GM23338 (cell line): ENCODE results near the gene S100A12. TPM values are rescaled to one million over a fixed set of nuclear protein-coding genes. Genes with fewer than 3 reads are reported as not detected.

Experiments used
- ATAC-seq: fragments of 200-7000 bp; cut with Tn5 transposase; 3 replicates; pipeline ENCODE4 v1.9.1; 2020
- DNase-seq: peaks from one replicate; pipeline ENCODE4 v3.0.0-alpha.2; 2015; ENCODE audit warnings: low spot score
- H2AFZ ChIP-seq: fragments of 200-600 bp; sonication (generic); 2 replicates; pipeline ENCODE4 v1.8.0; 2016; ENCODE audit warnings: antibody characterized with exemption, mild to moderate bottlenecking, moderate library complexity
- H3F3A ChIP-seq: fragments of 200-600 bp; sonication (generic); replicated peaks from 2 replicates; pipeline ENCODE4 v1.8.0; 2017; ENCODE audit warnings: antibody characterized with exemption, mixed run types, low read depth
- H3K27ac ChIP-seq: fragments of 200-600 bp; sonication (generic); 2 replicates; pipeline ENCODE4 v1.6.1; 2016; ENCODE audit warnings: low read depth
- H3K27me3 ChIP-seq: fragments of 200-600 bp; sonication (generic); 2 replicates; pipeline ENCODE4 v1.8.0; 2016; ENCODE audit warnings: mild to moderate bottlenecking, mixed run types, moderate library complexity; ENCODE audit not compliant: insufficient read depth
- H3K36me3 ChIP-seq: fragments of 200-600 bp; sonication (generic); 2 replicates; pipeline ENCODE4 v1.8.0; 2016; ENCODE audit warnings: mild to moderate bottlenecking; ENCODE audit not compliant: insufficient read depth
- H3K4me1 ChIP-seq: fragments of 200-600 bp; sonication (generic); 2 replicates; pipeline ENCODE4 v1.8.0; 2016; ENCODE audit warnings: mild to moderate bottlenecking, moderate library complexity; ENCODE audit not compliant: insufficient read depth
- H3K4me2 ChIP-seq: fragments of 200-600 bp; sonication (generic); 2 replicates; pipeline ENCODE4 v1.7.1; 2017; ENCODE audit warnings: mixed run types
- H3K4me3 ChIP-seq: fragments of 200-600 bp; sonication (generic); 2 replicates; pipeline ENCODE4 v1.6.1; 2016; ENCODE audit warnings: mixed run types
- H3K79me2 ChIP-seq: fragments of 200-600 bp; sonication (generic); replicated peaks from 2 replicates; pipeline ENCODE4 v1.8.0; 2017; ENCODE audit warnings: mild to moderate bottlenecking; ENCODE audit not compliant: insufficient read depth
- H3K9me2 ChIP-seq: fragments of 200-600 bp; sonication (generic); 2 replicates; pipeline ENCODE4 v1.8.0; 2017; ENCODE audit not compliant: insufficient read depth
- H4K20me1 ChIP-seq: fragments of 200-600 bp; sonication (generic); replicated peaks from 2 replicates; pipeline ENCODE4 v1.8.0; 2017; ENCODE audit warnings: mild to moderate bottlenecking; ENCODE audit not compliant: insufficient read depth
- H3K27ac Mint-ChIP-seq: 2 replicates; pipeline ENCODE4 v1.8.0; 2020; ENCODE audit warnings: inconsistent platforms, mild to moderate bottlenecking, moderate library complexity, mixed read lengths
- H3K27me3 Mint-ChIP-seq: 3 replicates; pipeline ENCODE4 v1.8.0; 2022; ENCODE audit warnings: low read depth, mild to moderate bottlenecking, moderate library complexity, mixed read lengths, inconsistent platforms; ENCODE audit not compliant: insufficient read depth, poor library complexity
- H3K36me3 Mint-ChIP-seq: 3 replicates; pipeline ENCODE4 v1.8.0; 2021; ENCODE audit warnings: low read depth, mild to moderate bottlenecking, inconsistent platforms, moderate library complexity, mixed read lengths
- H3K4me1 Mint-ChIP-seq: 3 replicates; pipeline ENCODE4 v1.8.0; 2020; ENCODE audit warnings: mild to moderate bottlenecking, inconsistent platforms, mixed read lengths
- H3K4me3 Mint-ChIP-seq: 3 replicates; pipeline ENCODE4 v1.8.0; 2021; ENCODE audit warnings: moderate library complexity, mild to moderate bottlenecking, inconsistent platforms, mixed read lengths
- H3K9me3 Mint-ChIP-seq: 3 replicates; pipeline ENCODE4 v1.8.0; 2020; ENCODE audit warnings: moderate library complexity, mild to moderate bottlenecking, inconsistent platforms, mixed read lengths
- CTCF ChIP-seq, 2 experiments: fragments of 200-600 bp in 1 of 2; sonication (generic) in 1 of 2; conservative IDR thresholded peaks; 2 replicates each; pipeline versions ENCODE4 v1.5.1 to v1.6.1; 2016 to 2017; ENCODE audit warnings: antibody characterized with exemption in 2 of 2, low read depth in 2 of 2, mild to moderate bottlenecking in 2 of 2, moderate library complexity in 1 of 2
- ETS1 ChIP-seq: IDR thresholded peaks from 2 replicates; pipeline ENCODE4 v1.6.1; 2016; ENCODE audit warnings: antibody characterized with exemption
- NANOG ChIP-seq: IDR thresholded peaks from 2 replicates; pipeline ENCODE4 v1.6.1; 2016; ENCODE audit warnings: antibody characterized with exemption, borderline replicate concordance
- POLR2AphosphoS5 ChIP-seq: IDR thresholded peaks from 2 replicates; pipeline ENCODE4 v1.6.1; 2016; ENCODE audit warnings: antibody characterized with exemption, low read depth
- REST ChIP-seq: IDR thresholded peaks from one replicate; pipeline ENCODE4 v1.6.1; 2018; ENCODE audit warnings: antibody characterized with exemption; ENCODE audit not compliant: unreplicated experiment
- ZNF331 ChIP-seq: fragments of 250-450 bp; sonication (Bioruptor Pico); IDR thresholded peaks from 2 replicates; pipeline ENCODE4 v1.5.0; 2020; ENCODE audit warnings: low read depth, mild to moderate bottlenecking, moderate library complexity
- polyA plus RNA-seq: library from polyadenylated mRNA; unstranded; fragments of >200 nt; fragmentation: Nextera tagmentation; extraction: Ambion mirVana; gene quantifications from 2 replicates; pipeline ENCODE4 v1.2.1, GENCODE V29; 2016
- total RNA-seq: library from RNA; depleted of rRNA; stranded (reverse); fragments of >200 nt; shearing (Covaris generic); gene quantifications from 2 replicates; pipeline ENCODE4 v1.2.3, GENCODE V29; 2014

The S100A12 gene
- total and polyA plus RNA-seq, 2 experiments from 2014 or later = not detected

- Histone ChIP-seq H3K4me3 (no peak overlapping the region), H4K20me1 (no peaks in the 10 kb centered on the region), H2AFZ (no peak overlapping the region), H3K27me3 (no peaks in the 10 kb centered on the region), H3K4me2 (no peak overlapping the region), H3F3A (no peaks in the 10 kb centered on the region), H3K4me1 (no peaks in the 10 kb centered on the region), H3K9me2 (no peaks in the 10 kb centered on the region), H3K79me2 (no peaks in the 10 kb centered on the region), H3K27ac (no peak overlapping the region), H3K36me3 (no peaks in the 10 kb centered on the region)
- peaks cover 9% of the 10 kb centered on the region for H3K27me3 Mint-ChIP-seq
- H3K27ac Mint-ChIP-seq = no peak overlapping the region
- peak; percentile 26 for ATAC-seq
- H3K4me1 Mint-ChIP-seq = peaks cover 8% of the 10 kb centered on the region; the same call in 1 of the 3 replicates
- no peak for TF ChIP-seq POLR2AphosphoS5
- no peak for TF ChIP-seq ETS1
- no peak for TF ChIP-seq NANOG
- TF ChIP-seq CTCF (conservative IDR thresholded peaks at IDR 0.05; ENCODE audit: low read depth in 2 of 2) = 0 out of 4 replicates have a peak, but pooled peaks of 1 of the 2 experiments have one; percentile 6
- H3K4me3 Mint-ChIP-seq = no peak overlapping the region
- DNase-seq = peak; percentile 13
- no peaks in the 10 kb centered on the region for H3K36me3 Mint-ChIP-seq
- no peaks in the 10 kb centered on the region for H3K9me3 Mint-ChIP-seq
Observed at GRCh38 chr1:153354515-153355193, 20.8 kb downstream of the S100A12 start.

- Histone ChIP-seq H3K4me3 (no peak overlapping the region), H3K9me2 (no peaks in the 10 kb centered on the region), H3K4me1 (no peaks in the 10 kb centered on the region), H3K4me2 (no peak overlapping the region), H3K36me3 (no peaks in the 10 kb centered on the region), H3K27ac (no peak overlapping the region), H2AFZ (peak overlapping the region; percentile 66; the same call in 1 of the 2 replicates), H4K20me1 (no peaks in the 10 kb centered on the region), H3K27me3 (no peaks in the 10 kb centered on the region), H3F3A (no peaks in the 10 kb centered on the region), H3K79me2 (no peaks in the 10 kb centered on the region)
- Mint-ChIP-seq H3K27me3 (peaks cover 8% of the 10 kb centered on the region), H3K27ac (no peak overlapping the region), H3K36me3 (no peaks in the 10 kb centered on the region), H3K9me3 (no peaks in the 10 kb centered on the region), H3K4me3 (no peak overlapping the region), H3K4me1 (peaks cover 8% of the 10 kb centered on the region; the same call in 1 of the 3 replicates)
- ATAC-seq = peak; percentile 83
- peak; percentile 68 for DNase-seq
- peak; percentile 54 to 81 for TF ChIP-seq CTCF (conservative IDR thresholded peaks at IDR 0.05; ENCODE audit: low read depth in 2 of 2)
- TF ChIP-seq REST = no peak
- TF ChIP-seq ZNF331 = no peak
Observed at GRCh38 chr1:153353226-153353947, 22.0 kb downstream of the S100A12 start.
